ENCODE data around the gene GSG1.

Gene GSG1

DNA sequence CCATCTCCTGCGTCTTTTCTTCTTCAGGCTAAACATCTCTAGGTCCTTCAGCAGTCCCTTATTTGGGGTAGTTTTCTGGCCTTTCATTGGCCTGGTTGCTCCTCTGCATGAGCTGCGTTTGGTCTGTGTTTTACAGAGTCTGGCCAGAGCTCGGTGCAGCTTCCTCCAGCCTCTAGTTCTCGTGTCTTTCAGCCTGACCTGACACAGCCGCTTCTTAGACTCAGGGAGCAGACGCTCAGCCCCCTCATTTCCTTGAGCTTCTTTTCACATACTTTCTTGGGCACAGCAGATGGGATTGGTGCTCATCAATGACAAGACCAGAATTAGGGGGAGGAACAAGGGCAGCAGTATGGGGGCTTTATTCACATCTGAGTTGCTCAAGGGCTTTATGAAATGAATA is 13.6 kb upstream of the GSG1 start:
- no peak for DNase-seq

GRCh38 chr12:13116259-13116658 is 12.8 kb upstream of the GSG1 start:
- no peak for DNase-seq

DNA sequence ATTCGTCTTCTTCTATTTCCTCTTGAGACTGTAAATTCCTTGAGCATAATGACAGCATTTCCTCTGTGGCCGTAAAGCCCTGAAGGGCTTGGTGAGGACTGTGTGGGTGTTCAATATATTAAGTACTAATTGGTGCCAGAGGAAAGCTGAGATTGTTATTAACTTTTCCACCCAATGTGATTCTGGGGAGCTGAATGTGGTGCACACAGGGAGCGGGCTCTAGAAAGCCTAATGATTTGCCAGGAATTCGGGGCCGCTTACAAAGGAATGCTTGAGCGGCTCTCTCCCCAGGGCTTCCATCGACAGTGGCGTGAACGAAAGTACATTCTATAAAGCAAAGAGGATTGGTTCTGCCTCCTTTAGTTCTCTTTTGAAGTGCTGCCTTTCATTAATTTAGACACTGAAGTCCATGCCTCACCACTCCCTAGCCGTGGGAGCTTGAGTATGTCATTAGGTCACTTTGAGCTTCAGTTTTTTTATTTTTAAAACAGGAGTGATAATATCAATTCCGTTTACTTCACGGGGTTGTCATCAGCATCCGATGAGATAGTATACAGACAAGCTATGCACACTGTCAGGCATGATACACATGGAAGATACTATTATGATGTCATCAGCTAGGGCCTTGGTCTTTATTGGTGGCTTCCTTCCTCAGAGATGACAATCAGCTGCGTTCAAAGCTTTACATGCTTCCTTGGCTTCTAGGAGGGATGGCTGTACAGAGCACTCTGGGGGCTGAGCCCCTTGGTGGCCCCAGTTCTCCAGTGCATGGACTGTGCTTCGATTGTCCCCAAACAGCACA is 11.0 kb upstream of the GSG1 start:
- DNase-seq = no peak

DNA sequence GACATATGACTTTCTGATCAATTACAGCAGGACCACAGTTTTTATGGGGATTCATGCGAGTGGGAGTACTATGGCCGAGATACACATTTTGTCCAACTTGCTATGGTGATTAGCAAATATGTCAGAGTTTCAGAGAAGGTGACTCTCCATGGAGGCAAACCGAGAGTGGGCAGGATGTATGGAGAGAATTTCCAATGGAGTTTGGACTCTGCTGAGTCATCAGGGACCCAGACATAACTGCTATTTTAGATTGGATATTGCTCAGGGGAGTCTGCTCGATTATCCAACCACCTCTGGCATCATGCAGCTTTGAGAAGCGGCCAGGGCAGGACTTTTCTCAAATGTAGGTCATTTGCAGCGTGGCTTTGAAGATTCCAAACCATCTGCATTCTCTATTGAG is 9.5 kb upstream of the GSG1 start:
- no peak for DNase-seq

- no peak for DNase-seq
Measured at GRCh38 chr12:13106666-13107065, 3.2 kb upstream of the GSG1 start.

DNA sequence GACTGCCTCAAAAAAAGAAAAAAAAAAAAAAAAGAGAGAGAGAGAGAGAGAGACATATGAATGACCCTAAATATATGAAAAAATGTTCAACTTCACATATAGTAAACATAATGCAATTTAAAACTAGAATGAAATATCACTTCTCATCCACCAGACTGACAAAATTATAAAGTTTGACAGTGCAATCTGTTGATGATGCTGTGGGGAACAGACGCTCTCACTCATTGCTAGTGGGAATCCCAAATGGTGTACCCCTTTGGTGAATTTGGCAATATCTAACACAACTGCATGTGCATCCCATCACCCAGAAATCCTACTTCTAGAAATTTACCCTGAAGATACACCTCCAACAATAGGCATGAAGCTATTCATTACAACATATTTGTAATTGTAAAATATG is 2.3 kb upstream of the GSG1 start:
- no peak for DNase-seq

DNA sequence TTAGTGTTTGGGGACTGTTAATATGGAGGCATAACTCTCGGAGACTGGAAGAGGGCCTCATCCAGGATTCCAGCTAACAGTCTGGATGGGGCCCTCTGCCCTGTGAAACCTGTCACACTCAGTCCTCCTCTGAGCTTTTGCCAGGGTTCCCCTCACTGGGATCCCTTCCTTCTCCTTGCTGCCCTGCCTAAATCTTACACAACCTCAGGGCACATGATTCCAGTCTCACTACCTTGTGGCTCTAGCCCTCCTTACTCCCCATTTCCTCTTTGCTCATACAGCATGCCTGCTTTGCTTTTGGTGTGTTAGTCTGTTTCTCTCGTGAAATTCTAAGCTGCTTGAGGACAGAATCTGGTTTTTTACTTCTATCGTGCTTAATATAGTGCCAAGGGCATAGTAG is 942 bp upstream of the GSG1 start:
- no peak for DNase-seq

- no peak for DNase-seq
Measured at GRCh38 chr12:13102461-13103195, 839 bp downstream of the GSG1 start.

GRCh38 chr12:13101821-13102375 is 1.6 kb downstream of the GSG1 start:
- DNase-seq = no peak

DNA sequence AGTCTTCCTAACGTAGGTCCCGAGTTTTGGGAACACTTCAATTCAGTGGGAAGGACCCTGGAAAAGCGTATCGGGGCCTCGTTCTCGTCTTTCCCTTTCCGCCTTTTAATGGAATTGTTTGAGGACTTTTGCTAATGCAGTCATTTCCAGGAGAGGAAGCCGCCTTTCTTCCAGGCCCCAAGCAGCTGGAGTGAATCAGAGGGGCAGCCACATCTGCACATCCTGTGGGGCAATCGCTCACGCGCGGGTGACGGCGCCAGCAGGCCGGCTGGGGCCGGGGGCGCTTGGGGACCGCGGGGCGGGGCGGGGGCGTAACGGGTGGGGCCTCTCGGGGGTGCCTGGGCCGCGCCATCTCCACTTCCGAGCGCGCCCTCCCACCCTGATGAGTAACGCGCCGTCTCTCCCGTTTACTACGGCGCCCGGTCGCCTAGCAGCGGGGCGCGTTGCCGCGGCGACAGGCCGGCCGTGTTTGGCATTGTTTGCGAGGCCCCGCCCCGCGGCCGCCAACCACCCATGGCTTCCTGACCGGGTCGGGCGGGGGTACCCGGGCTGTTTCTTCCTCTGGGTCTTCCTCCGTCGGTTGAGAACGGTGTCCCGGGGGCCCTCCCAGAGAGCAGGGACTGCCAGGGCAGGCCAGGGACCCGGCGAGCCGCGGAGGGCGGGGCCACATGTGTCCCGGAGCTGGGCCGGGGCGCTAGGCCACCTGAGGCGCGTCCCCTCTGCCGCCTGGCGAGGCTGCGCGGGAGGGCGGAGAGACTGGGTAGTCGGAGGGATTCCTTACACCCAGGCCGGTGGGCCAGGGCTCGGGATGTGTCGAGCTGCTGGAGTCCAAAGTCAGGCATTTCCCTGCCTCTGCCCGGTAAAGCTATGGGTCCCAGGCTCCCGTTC is 2.3 kb downstream of the GSG1 start:
- peak; percentile 68 for DNase-seq

- no peak for DNase-seq
Measured at GRCh38 chr12:13100605-13100881, 2.9 kb downstream of the GSG1 start.

DNA sequence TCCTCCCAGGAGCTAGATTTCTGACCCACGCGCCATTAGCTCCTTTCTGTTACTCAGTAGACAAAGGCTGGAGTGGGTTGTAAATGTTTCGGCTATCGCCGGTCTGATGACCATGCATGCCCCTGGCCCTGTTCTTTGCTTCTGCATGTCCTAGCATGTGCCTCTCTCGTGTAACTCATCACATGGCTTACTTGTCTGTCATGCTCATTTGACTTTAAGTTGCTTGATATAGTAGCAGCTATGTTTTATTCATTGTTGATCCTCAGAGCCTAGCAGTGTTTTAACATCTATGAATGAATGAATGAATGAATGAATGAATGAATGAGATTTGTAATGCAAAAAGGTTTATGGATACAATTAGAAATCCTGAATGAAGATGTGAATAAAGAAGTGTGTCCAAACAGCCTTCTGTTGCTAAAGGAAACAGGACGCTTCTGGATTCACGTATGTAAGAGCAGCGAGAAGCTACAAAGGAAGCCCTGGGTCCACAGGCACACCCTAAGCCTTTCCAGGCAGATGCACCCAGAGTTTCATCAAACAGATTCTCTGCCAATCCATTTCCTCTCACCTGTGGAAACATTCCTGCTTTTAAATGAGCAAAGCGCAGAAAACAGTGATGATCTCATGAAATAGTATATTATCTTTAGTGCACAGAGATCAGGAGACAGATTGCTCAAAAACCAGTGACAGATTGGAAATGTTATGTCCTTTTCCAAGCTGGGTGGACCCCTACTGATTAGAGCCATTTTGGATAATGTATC is 3.4 kb downstream of the GSG1 start:
- DNase-seq = no peak

- DNase-seq = no peak
Measured at GRCh38 chr12:13099066-13099843, 4.2 kb downstream of the GSG1 start.

DNA sequence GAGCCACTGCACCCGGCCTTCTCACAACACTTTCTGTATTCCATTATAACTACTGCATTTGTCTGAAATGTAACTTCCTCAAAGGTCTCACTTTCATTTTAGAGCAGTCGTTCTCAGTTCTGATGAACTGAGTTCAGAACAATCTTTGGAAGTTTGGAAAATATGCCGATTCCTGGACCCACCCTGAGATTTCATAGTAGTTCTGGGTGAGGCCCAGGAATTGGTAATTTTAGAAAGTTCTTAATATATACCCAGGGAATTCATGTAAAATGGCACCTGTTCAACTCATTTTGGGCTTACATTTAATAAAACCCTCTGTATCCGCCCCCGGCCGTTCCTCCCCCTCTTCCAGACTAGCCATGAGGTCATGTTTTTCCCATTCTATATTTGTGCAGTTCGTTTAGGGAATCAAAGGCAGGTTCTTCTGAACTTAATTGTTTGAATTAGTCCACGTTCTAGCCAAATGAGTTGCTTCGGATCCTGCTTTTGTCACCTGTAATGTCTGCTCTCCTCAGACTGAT is 5.9 kb downstream of the GSG1 start:
- DNase-seq = no peak

DNA sequence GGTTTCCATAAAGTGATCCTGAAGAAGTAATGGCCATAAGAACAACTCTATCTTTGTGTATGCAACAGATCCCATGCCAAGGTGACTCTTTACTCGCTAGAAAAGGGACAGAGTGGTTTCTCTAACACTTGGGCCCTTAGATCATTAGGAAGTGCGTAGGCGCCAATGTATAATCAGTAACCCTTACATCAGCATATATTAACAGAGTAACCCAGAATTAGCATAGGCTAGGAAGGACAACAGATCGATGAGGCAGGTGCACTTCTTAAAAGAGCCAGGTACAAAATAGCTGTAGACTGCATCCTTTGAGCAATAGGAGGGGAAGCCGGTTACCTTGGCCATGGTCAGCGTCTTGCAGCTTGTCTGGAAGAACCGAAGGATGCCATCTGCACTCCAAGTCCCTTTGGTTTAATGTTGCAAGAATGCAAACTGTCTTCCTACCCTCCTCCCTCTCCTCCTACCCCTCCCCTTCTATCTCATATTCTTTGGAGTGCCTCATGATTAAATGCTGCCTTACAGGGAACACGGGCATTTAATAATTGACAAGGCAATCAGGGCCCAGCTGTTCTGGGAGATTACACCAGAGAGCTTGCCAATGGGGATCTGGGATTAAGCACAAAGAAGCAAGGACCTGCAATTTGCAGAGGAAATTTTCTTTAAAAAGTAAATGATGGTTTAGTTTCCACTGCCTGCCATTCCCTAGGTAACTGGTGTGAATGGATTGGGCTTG is 8.0 kb downstream of the GSG1 start:
- DNase-seq = no peak

DNA sequence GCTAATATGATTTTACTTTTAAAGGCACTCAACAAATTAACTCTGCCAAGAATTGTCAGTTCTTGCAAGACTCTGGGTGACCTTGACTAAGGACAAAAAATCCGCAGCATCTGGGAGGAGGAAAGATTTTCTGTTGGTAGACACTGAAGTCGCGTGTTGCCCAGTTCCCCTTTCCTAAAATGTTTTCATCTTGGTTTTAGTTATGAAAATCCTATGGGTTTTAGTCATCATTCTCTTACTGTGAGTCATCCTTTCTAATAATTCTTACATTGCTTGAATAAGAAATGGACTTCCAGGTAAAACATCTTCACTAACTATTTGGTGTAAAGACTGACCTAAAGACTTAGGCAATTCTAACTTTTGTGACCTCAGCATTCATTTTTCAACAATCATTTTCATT is 9.1 kb downstream of the GSG1 start:
- DNase-seq = no peak

DNA sequence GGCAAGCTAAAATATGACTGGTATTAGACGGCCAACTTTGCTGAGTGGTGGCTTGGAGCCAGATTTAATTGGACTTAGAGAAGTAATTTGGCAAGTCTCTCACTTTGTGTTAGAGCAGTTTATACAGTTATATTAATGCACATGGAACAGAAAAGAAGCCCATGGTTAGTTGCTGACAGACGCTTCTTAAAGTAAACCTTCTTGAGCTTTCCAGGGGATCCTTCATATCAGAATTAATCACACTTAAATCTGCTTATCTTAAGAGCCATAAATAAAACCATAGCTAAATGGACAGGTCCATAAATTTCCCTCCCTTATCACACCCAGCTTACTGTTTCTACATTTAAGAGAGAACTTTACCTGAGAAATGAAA is 9.6 kb downstream of the GSG1 start:
- no peak for DNase-seq

DNA sequence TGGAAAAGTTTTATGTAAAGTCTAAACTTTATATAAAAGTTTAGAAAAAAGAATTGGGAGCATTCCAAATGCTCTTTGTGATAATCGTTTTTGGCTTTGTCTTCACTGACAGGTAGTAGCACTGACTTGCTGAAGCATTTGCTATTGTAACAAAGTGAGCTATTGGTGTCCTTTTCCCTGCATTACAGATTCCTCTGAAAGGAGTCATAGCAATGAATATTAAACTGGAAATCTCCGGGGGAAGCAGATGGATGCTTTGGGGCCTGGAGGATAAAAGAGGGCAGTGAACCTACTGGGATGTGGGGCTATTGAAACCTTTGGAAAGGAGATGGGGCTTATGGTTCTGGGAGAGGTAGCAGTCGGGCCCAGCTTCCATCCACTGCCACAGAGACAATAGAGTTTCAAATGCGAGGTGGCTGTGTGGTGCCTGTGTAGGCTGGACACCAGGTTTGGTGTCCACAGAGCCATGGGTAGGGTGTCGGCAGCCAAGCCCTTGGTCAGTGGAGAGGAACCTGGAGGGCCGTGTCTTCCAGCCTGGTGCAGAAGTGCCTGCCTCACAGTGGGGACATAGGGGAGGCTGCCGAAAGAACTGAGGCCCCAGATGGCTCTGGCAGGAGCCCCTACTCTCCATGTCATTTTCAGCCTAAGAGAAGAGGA is 10.1 kb downstream of the GSG1 start:
- no peak for DNase-seq

DNA sequence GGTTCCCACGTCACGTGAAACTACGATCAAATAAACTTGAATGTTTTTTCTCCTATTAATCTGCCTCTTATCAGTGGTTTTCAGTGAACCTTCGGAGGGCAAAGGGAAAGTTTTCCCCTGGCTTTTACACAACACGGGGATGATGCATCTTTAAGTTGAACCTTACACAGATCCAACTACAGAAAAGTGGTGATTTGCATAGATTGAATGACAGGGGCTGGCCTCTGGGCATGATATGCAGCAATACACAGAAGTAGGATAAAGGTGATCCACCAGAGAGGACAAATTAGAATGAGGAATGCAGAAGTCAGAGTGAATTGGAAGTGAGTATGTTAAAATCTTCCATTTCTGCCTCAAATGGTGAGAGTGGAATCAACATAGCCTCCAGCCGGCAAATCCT is 11.6 kb downstream of the GSG1 start:
- no peak for DNase-seq

- no peak for DNase-seq
Measured at GRCh38 chr12:13090054-13090453, 13.4 kb downstream of the GSG1 start.

Measured in NCI-H1092 (cell line).